Stimulated activated CD4-positive, alpha-beta T cell treated with anti-CD3 and anti-CD28 coated beads, Interleukin-12 subunit alpha, Interleukin-12 subunit beta, amount 100 ng/mL, for 24 hours (primary cell): Measurements from ENCODE around the gene GLCE.

Source experiments
- DNase-seq, 2 experiments: peaks; one replicate each; pipeline ENCODE4 v3.0.0-alpha.2; 2020; ENCODE audit warnings: low read depth in 2 of 2

GLCE gene

GRCh38 chr15:69200832-69201745, 40.7 kb downstream of the GLCE start:
- no peak for DNase-seq

- DNase-seq = no peak
Observed at GRCh38 chr15:69206079-69206478, 45.6 kb downstream of the GLCE start.

- no peak for DNase-seq
Observed at GRCh38 chr15:69209661-69210060, 49.2 kb downstream of the GLCE start.

DNA sequence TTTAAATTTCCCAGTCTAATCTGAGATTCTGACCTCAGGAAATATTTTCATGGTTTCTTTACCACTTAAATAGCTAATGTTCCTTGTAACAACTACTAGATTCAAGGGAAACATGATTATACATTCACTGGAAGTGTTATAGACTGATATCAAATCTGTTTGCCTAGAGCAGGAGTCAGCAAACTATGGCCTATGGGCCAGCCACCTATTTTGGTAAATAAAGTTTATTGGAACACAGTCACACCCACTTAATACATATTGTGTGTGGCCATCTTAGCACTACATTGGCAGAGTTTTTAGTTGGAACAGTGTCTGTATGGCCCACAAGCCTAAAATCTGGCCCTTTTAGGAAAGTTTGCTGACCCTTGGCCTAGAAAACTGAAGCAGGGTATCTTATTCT, 50.1 kb downstream of the GLCE start:
- no peak for DNase-seq

- DNase-seq = no peak
Observed at GRCh38 chr15:69213786-69214185, 53.4 kb downstream of the GLCE start.

GRCh38 chr15:69215314-69216035, 55.0 kb downstream of the GLCE start:
- DNase-seq = no peak

- DNase-seq = no peak
Observed at GRCh38 chr15:69217381-69217780, 56.9 kb downstream of the GLCE start.

DNA sequence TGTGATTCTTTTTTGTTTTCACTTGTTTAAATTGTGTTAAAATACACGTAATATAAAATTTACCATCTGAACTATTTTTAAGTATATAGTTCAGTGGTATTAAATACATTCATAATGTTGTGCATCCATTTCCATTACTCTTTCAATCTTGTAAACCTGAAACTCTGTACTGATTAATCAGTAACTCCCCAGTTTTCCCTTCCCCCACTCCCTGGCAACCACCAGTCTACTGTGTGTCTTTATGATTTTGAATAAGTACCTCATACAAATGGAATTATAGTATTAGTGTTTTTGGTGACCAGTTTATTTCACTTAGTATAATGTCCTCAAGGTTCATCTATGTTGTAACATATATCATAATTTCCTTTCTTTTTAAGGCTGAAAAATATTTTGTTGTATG, 59.3 kb downstream of the GLCE start:
- no peak for DNase-seq

GRCh38 chr15:69222002-69222474, 61.6 kb downstream of the GLCE start:
- DNase-seq = no peak

GRCh38 chr15:69223083-69223813, 62.8 kb downstream of the GLCE start:
- DNase-seq = no peak

- no peak for DNase-seq
Observed at GRCh38 chr15:69224383-69224782, 63.9 kb downstream of the GLCE start.

DNA sequence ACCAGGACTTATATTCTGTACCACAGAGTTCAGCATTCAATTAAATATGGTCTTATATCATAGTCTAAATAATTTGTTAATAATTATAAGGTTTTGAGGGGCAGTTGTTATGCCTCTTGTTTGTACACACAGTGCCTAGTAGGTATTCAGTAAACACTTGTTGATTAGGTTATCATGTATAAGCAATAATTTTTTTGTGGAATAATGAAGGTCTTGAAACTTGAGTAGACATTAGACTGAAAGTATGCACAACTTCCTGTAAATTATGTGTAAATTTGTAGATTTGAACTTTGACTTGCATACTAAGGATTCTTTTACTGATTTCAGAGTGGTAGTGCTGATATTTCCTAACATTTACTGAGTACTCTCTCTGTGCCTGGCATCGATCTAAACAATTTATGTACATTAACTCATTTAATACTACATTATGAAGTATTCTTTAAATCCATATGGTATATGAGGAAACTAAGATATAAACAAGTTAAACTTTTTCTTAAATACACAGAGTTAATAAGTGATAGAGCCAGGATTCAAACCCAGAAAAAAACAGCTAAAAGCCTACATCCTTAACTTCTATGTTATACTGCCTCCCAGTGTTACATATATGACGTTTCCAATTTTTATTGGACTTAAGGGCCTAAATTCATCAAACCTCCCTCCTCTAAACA, 65.1 kb downstream of the GLCE start:
- DNase-seq = no peak

- DNase-seq = no peak
Observed at GRCh38 chr15:69226023-69226355, 65.6 kb downstream of the GLCE start.

GRCh38 chr15:69232144-69232543, 71.7 kb downstream of the GLCE start:
- DNase-seq = no peak

DNA sequence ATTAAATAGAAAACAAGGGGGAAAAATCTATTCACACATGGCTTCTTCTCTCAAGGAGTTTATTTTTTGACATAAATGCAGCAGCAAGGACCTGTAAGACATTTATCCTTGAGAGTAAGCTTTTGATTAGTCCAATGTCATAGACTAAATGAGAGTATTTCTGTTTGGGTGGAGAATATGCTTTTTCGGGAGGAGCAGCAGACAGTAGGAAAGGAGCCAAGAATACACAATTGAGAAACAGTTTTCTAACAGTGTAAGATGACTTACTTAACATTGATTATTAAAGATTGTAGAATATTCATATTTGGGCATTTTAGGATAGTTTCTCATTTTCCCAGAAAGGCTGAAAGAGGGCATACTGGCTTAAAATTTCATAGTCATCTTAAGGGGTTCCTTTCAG, 72.3 kb downstream of the GLCE start:
- no peak for DNase-seq

GRCh38 chr15:69234676-69235075, 74.2 kb downstream of the GLCE start:
- no peak for DNase-seq

GRCh38 chr15:69236505-69236904, 76.1 kb downstream of the GLCE start:
- no peak for DNase-seq

GRCh38 chr15:69237718-69238117, 77.3 kb downstream of the GLCE start:
- DNase-seq = no peak

DNA sequence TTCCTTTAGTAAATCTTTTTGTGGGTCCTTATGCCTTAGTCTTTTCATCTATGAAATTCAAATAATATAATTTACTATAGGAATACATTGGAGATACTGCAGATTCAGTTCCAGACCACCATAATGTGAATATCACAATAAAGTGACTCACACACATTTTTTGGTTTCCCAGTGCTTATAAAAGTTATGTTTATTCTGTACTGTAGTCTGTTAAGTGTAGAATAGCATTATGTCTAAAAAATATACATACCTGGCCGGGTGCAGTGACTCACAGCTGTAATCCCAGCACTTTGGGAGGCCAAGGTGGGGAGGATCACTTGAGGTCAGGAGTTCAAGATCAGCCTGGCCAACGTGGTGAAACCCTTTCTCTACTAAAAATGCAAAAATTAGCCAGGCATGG, 84.4 kb downstream of the GLCE start:
- DNase-seq = no peak

GRCh38 chr15:69253156-69253555, 92.7 kb downstream of the GLCE start:
- DNase-seq = no peak

DNA sequence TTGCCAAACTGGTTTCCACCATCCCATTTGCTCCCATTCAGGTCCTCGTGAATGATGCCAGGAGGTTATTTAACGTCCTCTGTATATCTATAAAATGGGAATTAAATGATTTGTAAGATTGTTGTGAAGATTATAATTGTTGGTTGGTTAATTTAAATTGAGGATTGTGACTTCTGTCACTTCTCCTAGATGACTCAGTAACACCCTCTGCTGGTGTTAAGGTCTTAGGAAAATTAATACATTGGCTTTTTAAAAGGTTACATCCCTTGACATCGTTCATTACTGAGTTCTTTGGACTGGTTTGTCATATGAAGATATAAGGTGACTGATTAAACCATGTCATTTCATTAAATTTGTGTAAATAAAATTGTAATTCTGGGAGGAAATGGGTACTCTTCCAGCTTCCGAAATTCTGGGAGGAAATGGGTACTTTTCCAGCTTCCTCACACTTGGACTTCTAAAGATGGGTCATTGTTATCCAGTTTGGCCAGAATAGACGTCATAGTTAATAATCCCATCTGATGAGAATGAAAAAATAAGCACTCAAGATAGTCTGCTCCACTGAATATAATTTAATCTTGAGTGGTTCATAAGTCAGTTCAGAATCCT, 105.0 kb downstream of the GLCE start:
- no peak for DNase-seq
